GM21390 (cell line): ENCODE measurements around the gene TNFRSF25.
"Not testable (repeated sequence)": the region's sequence is repeated elsewhere in the genome, so short reads cannot be mapped to it uniquely, and the experiment has no call there.

Source experiments
- ATAC-seq: cut with Tn5 transposase; IDR thresholded peaks from one replicate; pipeline ENCODE4 v1.9.1; 2021; ENCODE audit not compliant: unreplicated experiment

TNFRSF25 gene

GRCh38 chr1:6437012-6437700, 28.8 kb downstream of the TNFRSF25 start:
- ATAC-seq = not testable (repeated sequence)

- not testable (repeated sequence) for ATAC-seq
These were observed 29.7 kb downstream of the TNFRSF25 start for GRCh38 chr1:6436277-6436676.

DNA sequence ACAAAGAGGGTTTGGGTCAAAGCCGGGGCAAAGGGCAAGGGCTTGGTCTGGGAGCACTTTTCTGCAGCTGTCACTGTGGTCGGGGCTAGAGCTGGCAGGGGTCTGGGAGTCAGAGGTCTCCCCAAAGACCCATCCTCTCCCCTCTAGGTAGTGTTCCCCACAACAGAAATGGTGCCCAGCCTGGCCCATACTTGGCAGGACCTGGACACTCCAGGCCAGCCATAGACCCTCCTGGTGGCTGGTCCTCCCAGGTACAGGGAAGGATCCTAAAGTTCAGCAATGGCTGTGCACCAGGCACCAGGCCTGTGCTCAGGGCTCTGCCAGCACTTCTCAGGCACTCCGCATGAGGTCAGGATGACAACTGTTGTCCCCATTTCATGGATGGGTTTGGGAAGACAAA, 30.4 kb downstream of the TNFRSF25 start:
- ATAC-seq = no peak

GRCh38 chr1:6435129-6435528, 30.8 kb downstream of the TNFRSF25 start:
- no peak for ATAC-seq

DNA sequence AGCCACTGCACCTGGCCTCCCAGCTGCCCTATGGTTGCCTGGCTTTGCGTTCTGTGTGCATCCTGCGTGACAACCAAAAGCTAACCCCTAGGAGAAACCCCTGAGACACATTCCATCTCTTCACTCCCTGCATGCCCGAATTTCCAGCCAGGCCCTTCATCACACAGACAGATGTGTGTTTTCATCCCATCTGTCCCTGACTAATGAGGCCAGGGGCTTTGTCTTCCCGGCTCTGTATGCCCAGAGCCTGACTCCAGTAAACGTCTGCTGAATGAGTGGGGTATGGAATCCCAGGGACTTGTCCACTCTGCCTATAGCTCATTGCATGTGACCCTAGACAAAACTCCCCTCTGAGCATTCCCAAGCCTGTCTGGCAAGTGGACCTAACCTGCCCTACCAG, 31.8 kb downstream of the TNFRSF25 start:
- ATAC-seq = no peak

GRCh38 chr1:6431645-6432579, 34.1 kb downstream of the TNFRSF25 start:
- ATAC-seq = not testable (repeated sequence)

GRCh38 chr1:6429660-6430411, 36.1 kb downstream of the TNFRSF25 start:
- not testable (repeated sequence) for ATAC-seq

- ATAC-seq = not testable (repeated sequence)
These were observed 37.5 kb downstream of the TNFRSF25 start for GRCh38 chr1:6428453-6428852.

DNA sequence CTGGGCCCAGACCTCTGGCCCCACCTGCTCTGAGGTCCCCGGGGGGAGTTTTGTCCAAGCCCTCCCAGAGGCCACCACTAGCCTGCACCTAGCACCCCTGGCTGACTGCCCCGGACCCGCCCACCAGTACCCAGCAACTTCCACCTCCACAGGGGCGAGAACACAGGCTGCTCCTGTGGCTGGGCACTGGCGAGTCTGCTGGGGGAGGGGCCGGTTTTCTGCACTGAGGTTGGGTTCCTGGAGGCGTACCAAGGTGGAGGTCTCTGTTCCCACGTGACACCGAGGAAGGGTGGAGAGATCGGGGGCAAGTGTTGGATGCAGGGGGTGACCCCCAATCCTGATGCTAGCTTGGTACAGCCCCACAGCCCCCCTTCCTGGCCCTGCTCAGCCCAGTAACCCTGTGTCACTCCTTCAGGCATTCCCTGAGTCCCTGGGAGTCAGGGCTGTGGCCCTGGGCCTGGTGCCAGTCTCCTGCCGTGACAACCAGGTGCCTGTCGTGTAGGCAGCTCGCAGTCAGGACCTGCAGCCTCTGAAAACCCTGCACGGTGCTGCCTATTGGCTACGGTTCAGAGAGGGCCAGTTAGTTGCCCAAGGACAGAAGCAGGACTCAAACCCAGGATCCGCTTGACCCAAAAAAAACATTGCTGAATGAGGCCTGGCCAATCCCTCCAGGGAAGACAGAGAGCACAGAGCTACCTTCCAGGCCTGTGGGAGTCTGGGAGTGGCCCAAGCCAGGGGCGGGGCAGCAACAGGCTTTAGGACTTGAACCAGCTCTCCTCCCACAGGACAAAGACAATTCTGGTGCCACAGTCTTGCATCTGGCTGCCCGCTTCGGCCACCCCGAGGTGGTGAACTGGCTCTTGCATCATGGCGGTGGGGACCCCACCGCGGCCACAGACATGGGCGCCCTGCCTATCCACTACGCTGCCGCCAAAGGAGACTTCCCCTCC, 38.3 kb downstream of the TNFRSF25 start:
- ATAC-seq = no peak

GRCh38 chr1:6426972-6427350, 39.0 kb downstream of the TNFRSF25 start:
- no peak for ATAC-seq

- no peak for ATAC-seq
These were observed 39.5 kb downstream of the TNFRSF25 start for GRCh38 chr1:6426277-6426971.

GRCh38 chr1:6425658-6426057, 40.3 kb downstream of the TNFRSF25 start:
- no peak for ATAC-seq

DNA sequence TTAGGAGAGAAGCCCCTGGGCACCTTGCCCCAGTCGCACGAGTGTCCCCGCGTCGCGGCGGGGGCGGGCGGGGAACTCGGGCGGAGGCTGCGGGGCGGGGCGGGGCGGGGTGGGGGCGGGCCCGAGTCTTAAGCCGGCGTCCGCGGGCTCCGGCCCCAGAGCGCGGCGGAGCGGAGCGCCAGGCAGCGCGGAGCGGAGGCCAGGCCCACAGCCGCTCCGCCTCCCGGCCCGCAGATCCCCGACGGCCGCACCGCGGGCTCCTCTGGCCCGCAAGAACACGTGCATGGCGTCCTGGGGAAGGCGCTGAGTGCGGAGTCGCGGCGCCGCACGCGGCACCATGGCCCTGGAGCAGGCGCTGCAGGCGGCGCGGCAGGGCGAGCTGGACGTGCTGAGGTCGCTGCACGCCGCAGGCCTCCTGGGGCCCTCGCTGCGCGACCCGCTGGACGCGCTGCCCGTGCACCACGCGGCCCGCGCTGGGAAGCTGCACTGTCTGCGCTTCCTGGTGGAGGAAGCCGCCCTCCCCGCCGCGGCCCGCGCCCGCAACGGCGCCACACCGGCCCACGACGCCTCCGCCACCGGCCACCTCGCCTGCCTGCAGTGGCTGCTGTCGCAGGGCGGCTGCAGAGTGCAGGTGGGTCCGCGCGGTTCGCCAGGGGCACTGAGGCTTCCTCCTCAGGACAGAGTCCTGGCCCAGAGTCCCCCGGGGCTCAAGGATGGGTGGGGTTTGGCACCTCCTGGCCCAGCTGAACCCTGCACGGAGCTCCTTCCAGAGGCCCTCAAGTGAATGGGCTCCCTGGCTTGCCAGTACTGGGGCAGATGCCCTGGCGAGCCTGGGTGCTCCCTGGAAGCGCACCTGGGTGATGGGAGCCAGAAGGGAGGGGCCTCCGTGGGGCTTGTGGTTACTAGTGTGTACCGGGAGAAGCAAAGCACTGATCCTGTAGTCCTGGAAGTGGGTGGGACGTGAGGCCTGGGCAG, 41.1 kb downstream of the TNFRSF25 start, which contains the start of gene ESPN:
ESPN (plus strand) TSS at position 158 of the 975 bp plus-strand sequence; CDS start at position 338, 180 bp downstream.
- ATAC-seq = no peak

- ATAC-seq = no peak
These were observed 41.9 kb downstream of the TNFRSF25 start for GRCh38 chr1:6424000-6424565.

- no peak for ATAC-seq
These were observed 42.5 kb downstream of the TNFRSF25 start for GRCh38 chr1:6423321-6423999.

DNA sequence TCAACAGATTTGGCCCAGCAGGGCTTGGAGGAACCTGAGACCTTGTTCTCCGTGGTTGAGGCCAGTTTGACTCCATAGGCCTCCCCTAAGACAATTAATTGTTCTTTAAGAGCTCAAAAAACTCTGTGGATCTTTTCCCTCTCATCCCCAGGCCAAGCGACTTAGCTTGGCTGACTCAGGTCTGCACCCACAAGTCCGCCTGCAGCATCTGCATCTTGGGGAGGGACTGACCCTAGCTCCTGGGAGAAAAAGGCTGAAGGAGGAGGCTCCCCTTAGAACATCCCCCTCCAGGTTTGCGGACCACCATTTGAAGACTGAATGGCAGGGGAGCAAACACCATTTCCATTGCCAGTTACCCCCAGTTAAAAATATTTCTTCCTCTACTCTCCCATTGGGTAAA, 44.7 kb downstream of the TNFRSF25 start:
- ATAC-seq = no peak

GRCh38 chr1:6420454-6421042, 45.4 kb downstream of the TNFRSF25 start:
- no peak for ATAC-seq
